ENCODE measurements around the gene FYTTD1. TPM values are rescaled to one million over a fixed set of nuclear protein-coding genes. Genes with fewer than 3 reads are reported as not detected.
"Not testable (repeated sequence)": the region's sequence is repeated elsewhere in the genome, so short reads cannot be mapped to it uniquely, and the experiment has no call there.

The FYTTD1 gene
- total RNA-seq (10 to 100 TPM; 55.0 to 58.6 TPM), polyA plus RNA-seq (10 to 100 TPM; 25.4 to 26.4 TPM)
- long read RNA-seq, donor 1, full-length matches to known transcripts: 50 of 66 reads
- long read RNA-seq, donor 1, partial matches to known transcripts: 5 of 66 reads
- long read RNA-seq, donor 1, other reads (novel, unspliced or antisense): 11 of 66 reads
- long read RNA-seq, donor 2, full-length matches to known transcripts: 32 of 50 reads
- long read RNA-seq, donor 2, partial matches to known transcripts: 5 of 50 reads
- long read RNA-seq, donor 2, other reads (novel, unspliced or antisense): 13 of 50 reads

DNA sequence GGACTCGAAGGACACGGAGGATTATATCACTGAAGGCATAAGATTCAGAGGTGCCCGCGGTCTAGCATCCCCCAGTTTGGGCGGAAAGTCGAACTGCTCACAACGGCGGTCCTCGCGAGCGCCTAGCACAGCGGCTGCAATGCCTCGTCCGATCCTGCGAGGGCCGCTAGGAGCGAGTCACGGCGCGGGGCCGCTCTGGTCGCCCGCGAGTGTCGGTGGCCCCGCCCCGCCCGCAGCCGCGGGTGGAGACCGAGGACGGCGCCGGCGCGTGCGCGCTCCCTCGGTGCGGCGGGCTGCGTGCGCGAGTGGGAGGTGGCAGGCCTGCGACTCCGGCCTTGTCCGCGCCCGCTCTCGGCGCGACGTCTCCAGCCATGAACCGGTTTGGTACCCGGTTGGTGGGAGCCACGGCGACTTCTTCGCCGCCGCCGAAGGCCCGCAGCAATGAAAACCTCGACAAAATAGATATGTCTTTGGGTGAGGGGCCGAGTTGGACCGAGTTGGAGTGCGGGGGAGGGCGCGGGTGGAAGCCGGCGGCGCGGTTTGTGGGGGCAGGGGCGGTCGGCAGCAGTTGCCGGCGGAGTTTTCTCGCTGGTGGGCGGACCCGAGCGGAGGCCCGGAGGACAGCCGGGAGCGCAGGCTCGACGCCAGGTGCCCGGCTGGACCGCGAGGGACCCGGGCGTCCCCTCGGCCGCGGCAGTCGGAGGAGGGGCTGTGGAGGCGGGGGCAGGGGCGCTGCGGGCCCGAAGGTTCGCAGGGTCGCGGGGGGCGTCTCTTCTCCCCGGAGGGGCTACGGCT lies at the start of gene FYTTD1:
Gene FYTTD1, plus strand, starts transcription at position 283 of the 795 bp plus-strand sequence. Its CDS starts 89 bp downstream, at position 372.
- Histone ChIP-seq H3K4me3 (ENCODE audit: low read length in 2 of 2) (peak within 1 kb of the TSS; percentile 83 to 98), H3K36me3 (ENCODE audit: control insufficient read depth in 1 of 2, insufficient read depth in 2 of 2, low read length in 1 of 2) (no peaks in the 10 kb centered on the region), H3K9me3 (ENCODE audit: control insufficient read depth, low read length) (no peaks in the 10 kb centered on the region), H3K27ac (ENCODE audit: low read depth in 1 of 2, low read length in 2 of 2) (peak within 1 kb of the TSS; percentile 77 to 81), H3K27me3 (ENCODE audit: control insufficient read depth in 1 of 2, insufficient read depth in 2 of 2, low read length in 1 of 2) (no peaks in the 10 kb centered on the region), H3K4me1 (ENCODE audit: control insufficient read depth in 1 of 2, insufficient read depth in 2 of 2, low read length in 2 of 2) (peaks cover 0 to 3% of the 10 kb centered on the region in 2 donors)
- DNase-seq (peak; percentile 95 to 97), ATAC-seq (ENCODE audit: low FRiP score) (peak; percentile 97)
- 0% methylated on average over 64 to 104 of the region's 104 CpGs for WGBS, 2 donors
- intact Hi-C loops (cut with DNase I): loop anchor here (5.0 to 10.0 kb wide), 3 partner anchors 37 to 55 kb away; partner anchors contain the start of gene LRCH3 (in 1 of the 2)

GRCh38 chr3:197700095-197700494 lies 49.6 kb upstream of the FYTTD1 start:
- Histone ChIP-seq H3K36me3 (ENCODE audit: control insufficient read depth in 1 of 2, insufficient read depth in 2 of 2, low read length in 1 of 2) (peaks cover 5 to 8% of the 10 kb centered on the region in 2 donors), H3K9me3 (ENCODE audit: control insufficient read depth, low read length) (no peaks in the 10 kb centered on the region), H3K27ac (ENCODE audit: low read depth in 1 of 2, low read length in 2 of 2) (no peak overlapping the region), H3K27me3 (ENCODE audit: control insufficient read depth in 1 of 2, insufficient read depth in 2 of 2, low read length in 1 of 2) (no peaks in the 10 kb centered on the region), H3K4me1 (ENCODE audit: control insufficient read depth in 1 of 2, insufficient read depth in 2 of 2, low read length in 2 of 2) (no peaks in the 10 kb centered on the region), H3K4me3 (ENCODE audit: low read length in 2 of 2) (no peak overlapping the region)
- DNase-seq (no peak), ATAC-seq (ENCODE audit: low FRiP score) (no peak)
- 87 to 90% methylated on average over 9 of the region's 9 CpGs for WGBS, 2 donors
- intact Hi-C loops (cut with DNase I): no loop called here

DNA sequence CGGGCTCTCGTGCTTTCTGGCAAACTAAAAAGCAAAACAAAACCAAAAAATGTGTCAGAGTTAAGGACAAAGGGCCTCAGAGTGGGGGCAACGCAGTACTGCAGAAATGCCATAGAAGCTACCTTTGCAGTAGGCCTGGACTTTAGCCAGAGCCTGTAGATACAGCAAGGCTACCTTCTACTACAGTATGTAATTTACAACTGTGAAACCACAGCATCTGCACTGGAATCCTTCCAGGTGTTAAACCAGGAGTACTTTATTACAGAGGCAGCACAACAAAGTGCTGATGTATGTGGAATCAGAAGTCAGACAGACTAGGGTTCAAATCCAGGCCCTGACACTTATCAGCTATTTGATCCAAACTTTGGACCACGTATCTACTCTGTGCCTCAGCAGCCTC lies 47.8 kb upstream of the FYTTD1 start:
- Histone ChIP-seq H3K9me3 (ENCODE audit: control insufficient read depth, low read length) (no peaks in the 10 kb centered on the region), H3K36me3 (ENCODE audit: control insufficient read depth in 1 of 2, insufficient read depth in 2 of 2, low read length in 1 of 2) (peaks cover 2 to 3% of the 10 kb centered on the region in 2 donors), H3K4me1 (ENCODE audit: control insufficient read depth in 1 of 2, insufficient read depth in 2 of 2, low read length in 2 of 2) (no peaks in the 10 kb centered on the region), H3K27me3 (ENCODE audit: control insufficient read depth in 1 of 2, insufficient read depth in 2 of 2, low read length in 1 of 2) (no peaks in the 10 kb centered on the region), H3K27ac (ENCODE audit: low read depth in 1 of 2, low read length in 2 of 2) (no peak overlapping the region), H3K4me3 (ENCODE audit: low read length in 2 of 2) (no peak overlapping the region)
- DNase-seq (no peak), ATAC-seq (ENCODE audit: low FRiP score) (no peak)
- WGBS, 2 donors: 76 to 85% methylated on average over 4 of the region's 4 CpGs
- intact Hi-C loops (cut with DNase I): no loop called here

- ATAC-seq (ENCODE audit: low FRiP score) (no peak), DNase-seq (no peak)
- H3K9me3 ChIP-seq (ENCODE audit: control insufficient read depth, low read length): no peaks in the 10 kb centered on the region
- no peak overlapping the region for H3K4me3 ChIP-seq (ENCODE audit: low read length in 2 of 2)
- 97% methylated on average over 7 of the region's 7 CpGs for WGBS, 2 donors
- H3K4me1 ChIP-seq (ENCODE audit: control insufficient read depth in 1 of 2, insufficient read depth in 2 of 2, low read length in 2 of 2): no peaks in the 10 kb centered on the region
- no peaks in the 10 kb centered on the region for H3K36me3 ChIP-seq (ENCODE audit: control insufficient read depth in 1 of 2, insufficient read depth in 2 of 2, low read length in 1 of 2)
- H3K27me3 ChIP-seq (ENCODE audit: control insufficient read depth in 1 of 2, insufficient read depth in 2 of 2, low read length in 1 of 2): no peaks in the 10 kb centered on the region
- intact Hi-C loops (cut with DNase I): no loop called here
- no peak overlapping the region for H3K27ac ChIP-seq (ENCODE audit: low read depth in 1 of 2, low read length in 2 of 2)
Observed at GRCh38 chr3:197706658-197707057, 43.0 kb upstream of the FYTTD1 start.

DNA sequence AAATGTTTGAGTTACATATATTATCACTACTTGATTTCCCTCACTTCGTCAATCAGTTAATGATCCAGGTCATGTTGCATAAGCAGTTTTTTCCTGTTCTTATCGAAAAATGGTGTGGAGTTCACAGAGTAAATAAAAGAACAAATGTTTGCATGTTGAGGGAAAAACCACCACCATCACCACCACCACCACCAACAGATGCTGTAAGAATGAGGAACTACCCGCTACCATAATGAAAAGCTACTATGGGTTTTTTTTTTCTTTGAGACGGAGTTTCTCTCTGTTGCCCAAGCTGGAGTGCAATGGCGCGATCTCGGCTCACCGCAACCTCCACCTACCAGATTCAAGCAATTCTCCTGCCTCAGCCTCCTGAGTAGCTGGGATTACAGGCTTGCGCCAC lies 40.5 kb upstream of the FYTTD1 start:
- WGBS, 2 donors: 95% methylated on average over 9 of the region's 9 CpGs

DNA sequence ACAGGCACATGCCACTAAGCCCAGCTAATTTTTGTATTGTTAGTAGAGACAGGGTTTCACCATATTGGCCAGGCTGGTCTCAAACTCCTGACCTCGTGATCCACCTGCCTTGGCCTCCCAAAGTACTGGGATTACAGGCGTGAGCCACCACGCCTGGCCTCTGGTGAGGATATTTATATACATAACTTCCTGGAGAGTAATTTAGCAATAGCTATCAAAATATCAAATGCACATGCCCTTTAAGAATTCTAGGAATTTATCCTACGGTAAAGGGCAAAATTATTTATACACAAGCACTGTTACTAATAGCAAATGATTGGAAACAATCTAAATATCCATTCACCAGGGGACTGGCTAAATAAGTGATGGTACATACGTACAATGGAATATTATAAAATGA lies 38.7 kb upstream of the FYTTD1 start:
- ATAC-seq (ENCODE audit: low FRiP score); H3K36me3 ChIP-seq (ENCODE audit: control insufficient read depth in 1 of 2, insufficient read depth in 2 of 2, low read length in 1 of 2); DNase-seq; H3K9me3 ChIP-seq (ENCODE audit: control insufficient read depth, low read length); H3K27me3 ChIP-seq (ENCODE audit: control insufficient read depth in 1 of 2, insufficient read depth in 2 of 2, low read length in 1 of 2); H3K4me1 ChIP-seq (ENCODE audit: control insufficient read depth in 1 of 2, insufficient read depth in 2 of 2, low read length in 2 of 2); H3K4me3 ChIP-seq (ENCODE audit: low read length in 2 of 2); H3K27ac ChIP-seq (ENCODE audit: low read depth in 1 of 2, low read length in 2 of 2): not testable (repeated sequence)
- intact Hi-C loops (cut with DNase I): loop anchor here in 1 of 2 donors (5.0 kb wide), 1 partner anchor 36 kb away; the partner anchor contains the start of gene FYTTD1
- 87 to 92% methylated on average over 5 of the region's 5 CpGs for WGBS, 2 donors

More for the DNA sequence above, 40.5 kb upstream of the FYTTD1 start:
- intact Hi-C loops (cut with DNase I): no loop called here
- Histone ChIP-seq H3K4me3 (ENCODE audit: low read length in 2 of 2) (no peak overlapping the region), H3K4me1 (ENCODE audit: control insufficient read depth in 1 of 2, insufficient read depth in 2 of 2, low read length in 2 of 2) (peaks cover 0 to 2% of the 10 kb centered on the region in 2 donors), H3K9me3 (ENCODE audit: control insufficient read depth, low read length) (no peaks in the 10 kb centered on the region), H3K27ac (ENCODE audit: low read depth in 1 of 2, low read length in 2 of 2) (no peak overlapping the region), H3K36me3 (ENCODE audit: control insufficient read depth in 1 of 2, insufficient read depth in 2 of 2, low read length in 1 of 2) (no peaks in the 10 kb centered on the region), H3K27me3 (ENCODE audit: control insufficient read depth in 1 of 2, insufficient read depth in 2 of 2, low read length in 1 of 2) (no peaks in the 10 kb centered on the region)
- DNase-seq (no peak), ATAC-seq (ENCODE audit: low FRiP score) (no peak)

DNA sequence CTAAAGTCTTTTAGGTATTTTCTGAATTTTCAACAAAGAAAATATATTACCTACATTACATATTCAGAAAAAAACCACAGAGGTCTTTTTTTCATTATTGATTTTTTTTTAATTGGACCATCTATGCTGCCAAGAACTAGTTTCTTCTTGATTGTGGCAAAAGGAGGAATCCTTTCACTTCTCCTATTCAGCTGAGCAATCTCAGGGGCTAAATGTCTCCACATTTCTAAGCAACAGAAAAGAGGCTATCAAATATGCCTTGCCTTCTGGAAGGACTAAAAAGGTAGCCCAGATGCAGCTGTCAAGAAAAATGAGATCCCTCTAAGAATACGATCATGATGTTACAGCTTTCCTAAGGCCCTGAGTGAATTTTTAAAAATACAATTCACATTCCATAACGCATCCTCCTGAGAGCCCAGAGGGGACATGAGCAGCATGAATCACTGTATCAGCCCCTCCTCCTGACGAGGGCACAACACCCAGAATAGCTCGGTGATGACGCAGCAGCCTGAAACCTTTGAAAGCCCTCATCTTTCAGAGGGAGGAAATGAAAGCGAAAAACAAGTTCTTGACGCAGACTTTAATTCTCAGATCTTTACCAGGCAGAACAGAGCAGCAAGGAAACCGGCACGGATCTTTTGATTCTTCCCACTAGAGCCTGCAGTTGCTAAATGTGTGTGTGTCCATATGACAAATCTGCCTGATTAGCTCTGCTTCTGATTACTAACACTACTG lies 37.5 kb upstream of the FYTTD1 start:
- no peaks in the 10 kb centered on the region for H3K36me3 ChIP-seq (ENCODE audit: control insufficient read depth in 1 of 2, insufficient read depth in 2 of 2, low read length in 1 of 2)
- H3K27ac ChIP-seq (ENCODE audit: low read depth in 1 of 2, low read length in 2 of 2): peak overlapping the region; percentile 99
- DNase-seq (peak; percentile 93 to 94), ATAC-seq (ENCODE audit: low FRiP score) (peak; percentile 97)
- WGBS, 2 donors: 1 to 2% methylated on average over 9 of the region's 9 CpGs
- no peaks in the 10 kb centered on the region for H3K27me3 ChIP-seq (ENCODE audit: control insufficient read depth in 1 of 2, insufficient read depth in 2 of 2, low read length in 1 of 2)
- H3K4me1 ChIP-seq (ENCODE audit: control insufficient read depth in 1 of 2, insufficient read depth in 2 of 2, low read length in 2 of 2): peaks cover 0 to 2% of the 10 kb centered on the region in 2 donors
- intact Hi-C loops (cut with DNase I): loop anchor here in 1 of 2 donors (5.0 kb wide), 1 partner anchor 35 kb away; the partner anchor contains the start of gene FYTTD1
- peak overlapping the region; percentile 61 to 82 for H3K4me3 ChIP-seq (ENCODE audit: low read length in 2 of 2)
- no peaks in the 10 kb centered on the region for H3K9me3 ChIP-seq (ENCODE audit: control insufficient read depth, low read length)

DNA sequence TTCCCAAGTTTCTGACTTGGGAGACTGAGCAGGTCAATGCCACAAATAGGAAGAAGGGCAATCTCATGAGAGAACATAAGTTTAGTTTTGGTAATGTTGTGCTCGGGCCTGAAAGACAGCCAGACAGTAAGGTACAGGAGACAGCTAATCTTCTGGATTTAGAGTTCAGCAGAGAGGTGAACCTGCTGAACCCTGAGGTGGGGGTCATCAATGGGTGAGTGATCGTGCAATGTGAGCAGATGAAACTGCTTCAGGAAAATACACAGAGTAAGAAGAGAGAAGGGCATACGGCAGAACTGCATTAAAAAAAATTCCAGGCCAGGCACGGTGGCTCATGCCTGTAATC lies 36.2 kb upstream of the FYTTD1 start:
- no peaks in the 10 kb centered on the region for H3K36me3 ChIP-seq (ENCODE audit: control insufficient read depth in 1 of 2, insufficient read depth in 2 of 2, low read length in 1 of 2)
- H3K4me1 ChIP-seq (ENCODE audit: control insufficient read depth in 1 of 2, insufficient read depth in 2 of 2, low read length in 2 of 2): peaks cover 0 to 2% of the 10 kb centered on the region in 2 donors
- H3K4me3 ChIP-seq (ENCODE audit: low read length in 2 of 2): no peak overlapping the region
- intact Hi-C loops (cut with DNase I): loop anchor here in 1 of 2 donors (5.0 kb wide), 1 partner anchor 34 kb away; the partner anchor contains the start of gene FYTTD1
- 42 to 47% methylated on average over 4 of the region's 4 CpGs for WGBS, 2 donors
- H3K27me3 ChIP-seq (ENCODE audit: control insufficient read depth in 1 of 2, insufficient read depth in 2 of 2, low read length in 1 of 2): no peaks in the 10 kb centered on the region
- H3K9me3 ChIP-seq (ENCODE audit: control insufficient read depth, low read length): no peaks in the 10 kb centered on the region
- DNase-seq (no peak), ATAC-seq (ENCODE audit: low FRiP score) (no peak)
- peak overlapping the region; percentile 59 to 95 for H3K27ac ChIP-seq (ENCODE audit: low read depth in 1 of 2, low read length in 2 of 2)
